H1 (cell line): Measurements from ENCODE around the gene BCAS3. TPM values are rescaled to one million over a fixed set of nuclear protein-coding genes. Genes with fewer than 3 reads are reported as not detected.

Experiments
- CTCF ChIA-PET: fragments of 300-600 bp; sonication (Branson Sonifier 250); formaldehyde crosslinking; loops from one replicate; lab custom pipeline; 2021; ENCODE audit not compliant: partially characterized antibody; lab: Charles Lee
- POLR2A ChIA-PET: fragments of 300-600 bp; sonication (Branson Sonifier 250); formaldehyde crosslinking; loops from one replicate; lab custom pipeline; 2021; ENCODE audit warnings: inconsistent platforms; ENCODE audit not compliant: partially characterized antibody; lab: Charles Lee
- DNase-seq, 2 experiments: peaks; one replicate each; pipeline versions ENCODE4 v3.0.0 to v3.0.0-alpha.2; 2010 to 2022; ENCODE audit warnings: low spot score in 2 of 2, low read depth in 1 of 2, mixed read lengths in 1 of 2
- FAIRE-seq: peaks from 2 replicates; lab custom pipeline; 2011; peaks lifted over from hg19 to GRCh38; lab: Jason Lieb, UNC
- H2AFZ ChIP-seq: 2 replicates; pipeline ENCODE4 v1.8.1; 2012; ENCODE audit warnings: low read length, inconsistent platforms
- H2AK5ac ChIP-seq: 2 replicates; pipeline ENCODE4 v1.6.1; 2013; ENCODE audit warnings: low read depth, low read length
- H2BK120ac ChIP-seq: replicated peaks from 2 replicates; pipeline ENCODE3; 2013; ENCODE audit warnings: low read depth, low read length, inconsistent platforms
- H2BK12ac ChIP-seq: 2 replicates; pipeline ENCODE4 v1.6.1; 2013; ENCODE audit warnings: low read depth, low read length
- H2BK15ac ChIP-seq: 2 replicates; pipeline ENCODE4 v1.6.1; 2013; ENCODE audit warnings: low read length
- H2BK20ac ChIP-seq: 2 replicates; pipeline ENCODE4 v1.6.1; 2013; ENCODE audit warnings: low read length
- H2BK5ac ChIP-seq: 2 replicates; pipeline ENCODE4 v1.6.1; 2013; ENCODE audit warnings: low read depth, low read length
- H3K14ac ChIP-seq: 2 replicates; pipeline ENCODE4 v1.6.1; 2013; ENCODE audit warnings: inconsistent platforms; ENCODE audit not compliant: insufficient read length
- H3K18ac ChIP-seq: 2 replicates; pipeline ENCODE4 v1.6.1; 2013; ENCODE audit warnings: low read length; ENCODE audit errors: extremely low read depth
- H3K23ac ChIP-seq: 2 replicates; pipeline ENCODE4 v1.6.1; 2013; ENCODE audit warnings: inconsistent platforms; ENCODE audit not compliant: insufficient read length
- H3K23me2 ChIP-seq: 2 replicates; pipeline ENCODE4 v1.6.1; 2013; ENCODE audit warnings: low read depth, low read length
- H3K27ac ChIP-seq: 2 replicates; pipeline ENCODE4 v1.6.1; 2011; ENCODE audit warnings: low read depth, low read length, inconsistent platforms
- H3K27me3 ChIP-seq, 4 experiments: replicated peaks in 1 of 4; 1 replicate in 1 of 4; 2 replicates in 3 of 4; pipeline versions ENCODE4 v1.6.1 to v1.8.1; 2011 to 2013; ENCODE audit warnings: low read length in 3 of 4, mild to moderate bottlenecking in 3 of 4, inconsistent platforms in 2 of 4, mixed read lengths in 2 of 4, moderate library complexity in 1 of 4; ENCODE audit not compliant: control insufficient read depth in 3 of 4, insufficient read depth in 3 of 4; ENCODE audit errors: extremely low read depth in 1 of 4
- H3K36me3 ChIP-seq, 4 experiments: 2 replicates each; pipeline versions ENCODE4 v1.6.1 to v1.8.1; 2011 to 2013; ENCODE audit warnings: mild to moderate bottlenecking in 4 of 4, low read length in 3 of 4, moderate library complexity in 2 of 4, control low read depth in 1 of 4, inconsistent platforms in 1 of 4; ENCODE audit not compliant: insufficient read depth in 4 of 4, control insufficient read depth in 2 of 4
- H3K4ac ChIP-seq: replicated peaks from 2 replicates; pipeline ENCODE3; 2013; ENCODE audit warnings: low read length, low read depth, mixed read lengths, inconsistent platforms; ENCODE audit not compliant: insufficient read length
- H3K4me1 ChIP-seq, 4 experiments: replicated peaks in 1 of 4; 1 replicate in 1 of 4; 2 replicates in 3 of 4; pipeline versions ENCODE4 v1.6.1 to v1.8.1; 2011 to 2013; ENCODE audit warnings: low read length in 3 of 4, inconsistent platforms in 2 of 4, mixed read lengths in 1 of 4; ENCODE audit not compliant: insufficient read depth in 4 of 4, control insufficient read depth in 3 of 4
- H3K4me2 ChIP-seq, 2 experiments: 2 replicates each; pipeline versions ENCODE4 v1.6.1 to v1.8.1; 2011 to 2013; ENCODE audit warnings: low read depth in 2 of 2, low read length in 2 of 2, control low read depth in 1 of 2, inconsistent platforms in 1 of 2, mild to moderate bottlenecking in 1 of 2; ENCODE audit not compliant: insufficient read depth in 1 of 2
- H3K4me3 ChIP-seq, 4 experiments: fragments of 200-600, 300-600 bp in 1 of 4; sonication (generic), shearing (Covaris generic), sonication (Bioruptor Twin) in 1 of 4; 2 replicates each; pipeline versions ENCODE4 v1.5.1 to v1.8.1; 2011 to 2016; ENCODE audit warnings: low read length in 4 of 4, low read depth in 3 of 4, control low read depth in 2 of 4, inconsistent platforms in 2 of 4, mild to moderate bottlenecking in 2 of 4, mixed read lengths in 1 of 4, moderate library complexity in 1 of 4; ENCODE audit not compliant: insufficient read depth in 2 of 4; ENCODE audit errors: extremely low read depth in 1 of 4
- H3K56ac ChIP-seq: replicated peaks from 2 replicates; pipeline ENCODE3; 2013; ENCODE audit warnings: low read depth, mild to moderate bottlenecking, mixed read lengths, low read length, inconsistent platforms; ENCODE audit not compliant: insufficient read length
- H3K79me1 ChIP-seq: 2 replicates; pipeline ENCODE4 v1.6.1; 2013; ENCODE audit warnings: low read depth, low read length, control low read depth
- H3K79me2 ChIP-seq, 2 experiments: 2 replicates each; pipeline versions ENCODE4 v1.6.1 to v1.8.1; 2012 to 2013; ENCODE audit warnings: low read length in 2 of 2, mild to moderate bottlenecking in 2 of 2, inconsistent platforms in 1 of 2; ENCODE audit not compliant: insufficient read depth in 2 of 2, control insufficient read depth in 1 of 2
- H3K9ac ChIP-seq, 4 experiments: replicated peaks in 1 of 4; 1 replicate in 1 of 4; 2 replicates in 3 of 4; pipeline versions ENCODE4 v1.6.1 to v1.8.1; 2011 to 2013; ENCODE audit warnings: low read depth in 3 of 4, low read length in 3 of 4, control low read depth in 2 of 4, mild to moderate bottlenecking in 2 of 4, moderate library complexity in 2 of 4, inconsistent platforms in 1 of 4; ENCODE audit errors: extremely low read depth in 1 of 4
- H3K9me3 ChIP-seq, 2 experiments: 2 replicates each; pipeline versions ENCODE4 v1.6.1 to v1.8.1; 2012 to 2013; ENCODE audit warnings: mild to moderate bottlenecking in 2 of 2, moderate library complexity in 2 of 2, control low read depth in 1 of 2, inconsistent platforms in 1 of 2, low read depth in 1 of 2, low read length in 1 of 2, mixed read lengths in 1 of 2; ENCODE audit not compliant: insufficient read depth in 2 of 2
- H4K20me1 ChIP-seq, 2 experiments: replicated peaks in 1 of 2; 2 replicates each; pipeline versions ENCODE3 to v1.8.1; 2011 to 2013; ENCODE audit warnings: inconsistent platforms in 2 of 2, low read length in 2 of 2, mild to moderate bottlenecking in 1 of 2; ENCODE audit not compliant: insufficient read depth in 2 of 2, control insufficient read depth in 1 of 2
- H4K5ac ChIP-seq: 2 replicates; pipeline ENCODE4 v1.6.1; 2013; ENCODE audit warnings: low read length, low read depth, mixed read lengths, inconsistent platforms; ENCODE audit not compliant: insufficient read length
- H4K8ac ChIP-seq: 2 replicates; pipeline ENCODE4 v1.8.0; 2013; ENCODE audit warnings: mild to moderate bottlenecking, moderate library complexity, low read length, inconsistent platforms; ENCODE audit not compliant: insufficient read depth; ENCODE audit errors: extremely low read depth
- H4K91ac ChIP-seq: replicated peaks from 2 replicates; pipeline ENCODE3; 2013; ENCODE audit warnings: low read length, mixed read lengths, inconsistent platforms; ENCODE audit not compliant: insufficient read length
- POLR2A ChIP-seq, 2 experiments: IDR thresholded peaks; 1 replicate in 1 of 2; 2 replicates in 1 of 2; pipeline ENCODE4 v1.6.1; 2011; ENCODE audit warnings: low read depth in 2 of 2, low read length in 2 of 2, mild to moderate bottlenecking in 2 of 2; ENCODE audit errors: control extremely low read depth in 1 of 2
- WGBS, 2 experiments: shearing (Covaris generic) in 1 of 2; methylation state at CpG; one replicate each; pipeline versions ENCODE4 v1.1.6 to v1.1.7; 2013 to 2015; ENCODE audit warnings: low lambda C conversion rate in 2 of 2, mixed read lengths in 2 of 2, inconsistent platforms in 1 of 2, low coverage in 1 of 2, missing lambda C conversion rate in 1 of 2; ENCODE audit not compliant: insufficient replicate concordance in 2 of 2, insufficient coverage in 1 of 2, insufficient read length in 1 of 2; ENCODE audit errors: extremely low coverage in 1 of 2, missing lambda C conversion rate in 1 of 2; 5-methylcytosine and 5-hydroxymethylcytosine counted together
- polyA plus RNA-seq, 7 experiments: library from polyadenylated mRNA; depleted of rRNA in 3 of 7; stranded (reverse) in 5 of 7; unstranded in 2 of 7; fragments of >200 nt in 5 of 7; fragments of 200-250 nt in 2 of 7; gene quantifications; 1 replicate in 5 of 7; 2 replicates in 1 of 7; 4 replicates in 1 of 7; pipeline versions ENCODE4 v1.2.1 to v1.2.3, GENCODE V29; 2011 to 2013; ENCODE audit warnings: missing spikeins in 2 of 7, mixed read lengths in 2 of 7
- total RNA-seq: library from RNA; stranded (reverse); fragmentation: NEBNext Ultra II Directional; extraction: Animal tissue kit (Norgen Biotek cat#: 25700); gene quantifications from 2 replicates; pipeline ENCODE4 v1.2.1, GENCODE V29; 2021

BCAS3 gene
- total and polyA plus RNA-seq, 2 of the 8 experiments (the other 6 are each of a cell fraction or from before 2014, with no cell fraction given): 9.9 to 13.3 TPM

- H3K4ac ChIP-seq: no peak overlapping the region
- no peaks in the 10 kb centered on the region for H3K23me2 ChIP-seq
- no peak overlapping the region for H3K14ac ChIP-seq
- no peaks in the 10 kb centered on the region for H3K27me3 ChIP-seq
- CTCF ChIA-PET: interaction anchor here (1.0 kb wide), 1 partner anchor 150 kb away, joined by 4 read pairs; no protein-coding TSS in a partner anchor
- DNase-seq (no peak), FAIRE-seq (no peak)
- no peak overlapping the region for H3K27ac ChIP-seq
- H2AK5ac ChIP-seq: no peak overlapping the region
- H3K79me1 ChIP-seq: no peaks in the 10 kb centered on the region
- H3K56ac ChIP-seq: no peak overlapping the region
- H4K8ac ChIP-seq: no peak overlapping the region
- H2BK120ac ChIP-seq: no peak overlapping the region
- H3K79me2 ChIP-seq: no peaks in the 10 kb centered on the region
- TF ChIP-seq POLR2A (IDR thresholded peaks at IDR 0.05; ENCODE audit: control extremely low read depth in 1 of 2, low read depth in 2 of 2, low read length in 2 of 2): no peak
- WGBS, 2 experiments: 86% methylated on average over 2 of the region's 2 CpGs; no CpG with 5 or more reads in 1 of the 2 experiments
- no peaks in the 10 kb centered on the region for H3K36me3 ChIP-seq
- no peak overlapping the region for H2BK20ac ChIP-seq
- H3K4me3 ChIP-seq: no peak overlapping the region
- H3K9ac ChIP-seq: no peak overlapping the region
- no peaks in the 10 kb centered on the region for H3K9me3 ChIP-seq
- H2BK15ac ChIP-seq: no peak overlapping the region
- no peak overlapping the region for H4K5ac ChIP-seq
- H2BK5ac ChIP-seq: no peak overlapping the region
- no peak overlapping the region for H3K4me2 ChIP-seq
- no peak overlapping the region for H3K18ac ChIP-seq
- POLR2A ChIA-PET: no interaction called here
- no peaks in the 10 kb centered on the region for H4K20me1 ChIP-seq
- no peak overlapping the region for H4K91ac ChIP-seq
- no peak overlapping the region for H3K23ac ChIP-seq
- no peak overlapping the region for H2BK12ac ChIP-seq
- H3K4me1 ChIP-seq: no peaks in the 10 kb centered on the region
- no peak overlapping the region for H2AFZ ChIP-seq
Measured at GRCh38 chr17:61122326-61122913, 444.8 kb downstream of the BCAS3 start.
